GM12874 (cell line): ENCODE data around the gene P3R3URF.

Experiments
- TF ChIP-seq, protein P1 (sequence below): IDR thresholded peaks from 2 replicates; pipeline ENCODE4 v1.5.1; 2011; ENCODE audit warnings: low read depth, mild to moderate bottlenecking, control low read depth, low read length, moderate library complexity; ENCODE audit not compliant: insufficient read depth

P3R3URF gene

DNA sequence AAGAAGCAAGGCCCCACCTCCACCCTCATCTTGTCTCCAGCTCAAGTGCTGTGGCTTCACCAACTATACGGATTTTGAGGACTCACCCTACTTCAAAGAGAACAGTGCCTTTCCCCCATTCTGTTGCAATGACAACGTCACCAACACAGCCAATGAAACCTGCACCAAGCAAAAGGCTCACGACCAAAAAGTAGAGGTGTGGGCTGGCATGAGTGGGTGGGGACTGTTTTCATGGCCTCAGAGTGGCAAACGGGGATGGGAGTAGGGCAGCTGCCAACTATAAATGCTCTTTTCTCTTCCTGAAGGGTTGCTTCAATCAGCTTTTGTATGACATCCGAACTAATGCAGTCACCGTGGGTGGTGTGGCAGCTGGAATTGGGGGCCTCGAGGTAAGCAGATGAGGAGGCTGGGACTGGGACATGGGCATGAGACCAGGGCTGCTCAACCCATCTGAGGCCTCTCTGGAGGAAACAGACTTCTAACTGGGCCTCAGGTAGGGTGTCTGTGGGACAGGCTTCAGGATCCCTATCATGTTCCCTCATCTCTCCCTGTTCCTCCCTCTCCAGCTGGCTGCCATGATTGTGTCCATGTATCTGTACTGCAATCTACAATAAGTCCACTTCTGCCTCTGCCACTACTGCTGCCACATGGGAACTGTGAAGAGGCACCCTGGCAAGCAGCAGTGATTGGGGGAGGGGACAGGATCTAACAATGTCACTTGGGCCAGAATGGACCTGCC, 8.8 kb upstream of the P3R3URF start:
- TF ChIP-seq, protein P1, sequence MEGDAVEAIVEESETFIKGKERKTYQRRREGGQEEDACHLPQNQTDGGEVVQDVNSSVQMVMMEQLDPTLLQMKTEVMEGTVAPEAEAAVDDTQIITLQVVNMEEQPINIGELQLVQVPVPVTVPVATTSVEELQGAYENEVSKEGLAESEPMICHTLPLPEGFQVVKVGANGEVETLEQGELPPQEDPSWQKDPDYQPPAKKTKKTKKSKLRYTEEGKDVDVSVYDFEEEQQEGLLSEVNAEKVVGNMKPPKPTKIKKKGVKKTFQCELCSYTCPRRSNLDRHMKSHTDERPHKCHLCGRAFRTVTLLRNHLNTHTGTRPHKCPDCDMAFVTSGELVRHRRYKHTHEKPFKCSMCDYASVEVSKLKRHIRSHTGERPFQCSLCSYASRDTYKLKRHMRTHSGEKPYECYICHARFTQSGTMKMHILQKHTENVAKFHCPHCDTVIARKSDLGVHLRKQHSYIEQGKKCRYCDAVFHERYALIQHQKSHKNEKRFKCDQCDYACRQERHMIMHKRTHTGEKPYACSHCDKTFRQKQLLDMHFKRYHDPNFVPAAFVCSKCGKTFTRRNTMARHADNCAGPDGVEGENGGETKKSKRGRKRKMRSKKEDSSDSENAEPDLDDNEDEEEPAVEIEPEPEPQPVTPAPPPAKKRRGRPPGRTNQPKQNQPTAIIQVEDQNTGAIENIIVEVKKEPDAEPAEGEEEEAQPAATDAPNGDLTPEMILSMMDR = no peak

DNA sequence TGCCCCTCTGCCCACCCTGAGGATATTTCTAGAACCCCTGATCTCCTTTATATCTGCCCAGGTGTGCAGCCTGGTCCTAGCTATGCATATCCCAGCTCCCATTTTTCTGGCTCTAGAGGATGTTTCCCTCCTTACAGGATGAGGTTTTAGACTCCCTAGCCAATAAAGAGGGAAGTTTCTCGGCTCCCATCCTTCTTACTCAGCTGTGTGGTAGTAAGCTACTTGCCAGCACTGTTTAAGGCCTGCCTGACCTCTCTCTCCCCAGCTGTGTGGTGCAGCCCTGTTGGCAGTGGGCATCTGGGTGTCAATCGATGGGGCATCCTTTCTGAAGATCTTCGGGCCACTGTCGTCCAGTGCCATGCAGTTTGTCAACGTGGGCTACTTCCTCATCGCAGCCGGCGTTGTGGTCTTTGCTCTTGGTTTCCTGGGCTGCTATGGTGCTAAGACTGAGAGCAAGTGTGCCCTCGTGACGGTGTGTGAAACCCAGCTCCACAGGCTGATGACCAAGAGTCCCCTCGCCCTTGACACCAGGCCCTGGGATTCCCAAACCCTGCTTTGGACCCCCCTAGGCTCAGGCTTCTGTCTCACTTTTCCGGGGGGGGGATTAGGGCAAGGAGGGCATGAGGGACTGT, 7.8 kb upstream of the P3R3URF start:
- TF ChIP-seq, protein P1 = no peak

DNA sequence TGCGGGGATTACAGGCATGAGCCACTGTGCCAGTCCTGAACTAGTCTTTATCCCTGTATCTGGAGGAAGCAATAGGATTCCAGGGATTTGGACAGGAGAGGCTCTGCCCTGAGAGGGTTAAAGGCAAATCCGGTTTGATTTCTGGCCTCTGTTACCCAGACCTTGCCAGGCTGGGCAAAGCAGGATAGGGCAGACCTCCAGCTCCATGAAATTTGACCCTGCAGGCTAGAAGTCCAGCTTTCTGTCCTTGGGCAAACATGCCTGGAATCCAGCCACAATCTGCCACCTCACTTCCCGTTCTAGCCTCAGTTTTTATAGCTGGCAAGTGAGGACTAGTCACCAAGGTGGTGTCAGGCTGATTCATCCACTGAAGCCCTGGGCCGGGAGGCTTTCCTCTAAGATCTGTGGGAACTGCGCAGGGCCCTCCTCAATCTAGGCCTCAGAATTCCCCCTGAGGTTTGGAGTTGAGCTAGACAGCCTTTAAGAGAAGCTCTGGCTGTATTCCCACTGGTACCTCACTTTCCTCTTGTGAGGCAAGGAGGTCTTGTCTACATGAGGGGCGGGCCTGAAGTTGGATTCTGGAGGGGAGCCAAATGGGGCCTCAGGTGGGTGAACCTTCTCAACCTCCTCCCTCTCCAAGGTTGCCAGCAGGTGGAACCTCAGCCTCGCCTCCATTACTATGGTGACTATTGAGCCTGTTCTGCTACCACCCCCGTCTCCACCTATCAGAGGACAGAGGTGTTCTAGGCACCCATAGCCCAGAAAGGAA, 7.0 kb upstream of the P3R3URF start:
- TF ChIP-seq, protein P1 = no peak

DNA sequence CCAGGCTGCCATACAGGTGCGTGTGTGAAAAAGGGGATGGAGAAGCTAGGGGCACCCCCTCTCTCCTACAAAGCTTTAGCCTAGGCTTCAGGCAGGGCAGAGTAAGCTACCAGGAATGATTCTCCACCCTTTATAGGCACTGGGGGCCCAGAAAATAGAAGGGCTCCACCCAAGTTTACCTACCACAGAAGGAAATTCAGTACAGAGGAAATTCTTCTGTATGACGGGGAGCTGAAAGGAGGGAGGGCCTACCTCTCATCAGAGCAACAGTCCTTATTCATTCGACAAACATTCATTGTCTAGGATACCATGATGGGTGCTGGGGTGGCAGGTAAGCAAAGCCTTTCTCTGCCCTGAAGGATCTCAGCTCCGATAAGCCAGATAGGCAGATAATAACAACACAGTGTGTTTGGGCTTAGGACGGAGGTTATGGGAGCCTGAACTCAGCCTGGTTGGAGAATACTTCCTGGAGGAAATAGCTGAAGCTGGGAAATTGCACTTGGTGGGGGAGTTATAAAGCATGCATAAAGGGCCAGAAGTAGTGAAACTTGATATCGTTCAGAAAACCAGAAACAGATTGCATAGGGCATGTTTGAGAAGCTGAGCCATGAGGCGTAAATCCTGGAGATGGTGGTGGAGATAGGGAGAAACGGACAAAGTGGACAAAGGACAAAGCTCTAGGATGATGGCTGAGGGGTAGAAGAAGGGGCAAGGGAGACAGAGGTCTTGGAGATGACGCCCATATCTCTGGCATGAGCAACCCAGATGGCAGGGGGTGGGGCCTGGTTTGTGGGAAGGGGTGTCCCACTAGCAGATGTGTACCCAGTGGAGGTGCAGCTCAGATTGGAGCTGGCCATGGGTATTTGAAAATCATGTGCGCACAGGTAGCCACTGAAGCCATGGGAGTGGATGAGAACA, 5.3 kb upstream of the P3R3URF start:
- TF ChIP-seq, protein P1 = no peak

DNA sequence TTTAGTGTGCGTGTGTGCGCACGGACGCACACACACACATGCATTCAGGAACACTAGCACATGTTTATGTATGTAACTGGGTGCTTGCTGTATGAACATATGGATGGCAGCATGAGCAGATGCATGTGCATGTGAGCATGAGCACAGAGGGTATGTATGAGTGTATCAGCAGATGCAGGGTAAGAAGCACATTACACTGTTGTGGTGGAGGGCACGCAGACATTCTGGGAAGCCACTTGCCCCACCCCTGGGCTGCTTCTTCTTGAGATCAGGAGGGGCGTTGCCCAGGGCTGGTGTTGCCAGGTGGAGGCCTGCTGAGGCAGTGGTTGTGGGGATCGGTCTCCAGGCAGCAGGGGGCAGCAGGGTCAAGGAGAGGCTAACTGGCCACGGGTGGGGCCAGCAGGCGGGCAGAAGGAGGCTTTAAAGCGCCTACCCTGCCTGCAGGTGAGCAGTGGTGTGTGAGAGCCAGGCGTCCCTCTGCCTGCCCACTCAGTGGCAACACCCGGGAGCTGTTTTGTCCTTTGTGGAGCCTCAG, 3.9 kb upstream of the P3R3URF start:
- TF ChIP-seq, protein P1 = 0 out of 2 replicates have a peak, but pooled peaks have one; percentile 35

DNA sequence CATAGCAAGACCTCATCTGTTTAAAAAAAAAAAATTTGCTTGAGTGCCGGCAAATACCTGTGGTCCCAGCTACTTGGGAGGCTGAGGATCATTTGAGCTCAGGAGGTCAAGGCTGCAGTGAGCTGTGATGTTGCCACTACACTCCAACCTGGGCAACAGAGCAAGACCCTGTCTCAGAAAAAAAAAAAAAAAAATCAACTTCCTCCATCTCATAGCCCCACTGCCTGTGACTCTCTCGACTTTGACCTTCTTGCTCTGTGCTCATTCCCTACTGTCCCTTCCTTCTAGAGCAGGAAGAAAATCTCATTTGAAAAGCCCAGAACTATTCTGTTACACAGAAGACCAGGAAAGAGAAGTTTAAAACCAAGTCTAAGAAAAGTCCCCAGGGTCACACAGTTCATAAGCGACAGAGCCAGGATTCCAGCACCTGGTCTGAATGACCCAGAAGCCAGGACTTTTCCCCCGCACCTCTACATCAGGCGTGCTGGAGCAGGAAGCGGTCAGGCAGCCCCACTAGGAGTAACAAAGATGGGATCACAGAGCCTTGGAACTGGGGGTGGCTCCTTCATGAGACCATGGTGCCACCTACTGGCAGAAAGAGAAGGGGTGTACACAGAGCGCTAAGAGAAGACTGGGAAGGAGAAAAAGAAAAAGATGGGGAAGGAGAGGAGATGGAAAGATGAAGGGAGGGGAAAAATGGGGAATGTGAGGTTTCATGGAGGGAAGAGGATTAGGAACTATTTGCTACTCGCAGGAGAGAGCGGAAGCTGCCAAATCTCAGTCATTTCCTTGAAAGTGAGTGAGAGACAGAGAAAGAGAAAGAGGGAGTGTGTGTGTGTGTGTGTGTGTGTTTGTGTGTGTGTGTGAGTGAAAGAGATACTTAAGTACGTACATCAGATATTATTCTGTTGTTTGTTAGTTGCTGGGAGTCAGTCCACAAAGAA, 3.1 kb upstream of the P3R3URF start:
- TF ChIP-seq, protein P1 = peak; percentile 83
